ENCODE data around the gene BAIAP3.
A peak's percentile ranks its signal among the peaks of the same experiment; 100 is the strongest.

Gene BAIAP3

DNA sequence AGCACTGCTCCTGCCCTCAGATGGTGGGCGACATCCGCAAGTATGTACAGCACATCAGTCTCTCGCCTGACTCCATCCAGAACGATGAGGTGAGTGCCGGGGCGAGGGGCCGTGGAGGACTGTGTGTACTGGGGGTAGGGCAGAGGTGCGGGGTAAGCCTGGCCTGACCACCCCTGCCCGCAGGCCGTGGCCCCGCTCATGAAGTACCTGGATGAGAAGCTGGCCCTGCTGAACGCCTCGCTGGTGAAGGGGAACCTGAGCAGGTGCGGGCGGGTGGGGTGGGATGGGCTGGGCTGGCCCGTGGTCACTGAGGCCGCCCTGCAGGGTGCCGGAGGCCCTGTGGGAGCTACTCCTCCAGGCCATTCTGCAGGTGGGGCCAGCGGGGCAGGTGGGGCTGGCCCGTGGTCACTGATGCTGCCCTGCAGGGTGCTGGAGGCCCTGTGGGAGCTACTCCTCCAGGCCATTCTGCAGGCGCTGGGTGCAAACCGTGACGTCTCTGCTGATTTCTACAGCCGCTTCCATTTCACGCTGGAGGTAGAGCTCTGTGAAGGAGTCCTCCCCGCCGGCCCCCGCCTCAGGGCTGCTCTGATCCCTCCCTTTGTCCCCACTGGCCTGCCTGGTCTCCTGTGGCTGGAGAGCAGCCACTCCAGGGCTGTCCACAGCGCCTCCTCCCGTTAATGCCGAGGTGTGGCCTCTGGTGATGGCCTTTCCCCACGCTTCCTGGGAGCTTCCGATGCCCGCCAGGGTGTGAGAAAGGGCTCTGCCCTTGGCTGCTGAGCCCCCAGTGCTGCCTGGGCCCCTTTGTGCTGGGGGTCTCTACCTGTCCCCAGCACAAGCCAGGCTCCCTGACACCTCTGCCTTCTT lies 13.2 kb downstream of the BAIAP3 start:
- no peak for DNase-seq (ENCODE audit: low spot score)

DNA sequence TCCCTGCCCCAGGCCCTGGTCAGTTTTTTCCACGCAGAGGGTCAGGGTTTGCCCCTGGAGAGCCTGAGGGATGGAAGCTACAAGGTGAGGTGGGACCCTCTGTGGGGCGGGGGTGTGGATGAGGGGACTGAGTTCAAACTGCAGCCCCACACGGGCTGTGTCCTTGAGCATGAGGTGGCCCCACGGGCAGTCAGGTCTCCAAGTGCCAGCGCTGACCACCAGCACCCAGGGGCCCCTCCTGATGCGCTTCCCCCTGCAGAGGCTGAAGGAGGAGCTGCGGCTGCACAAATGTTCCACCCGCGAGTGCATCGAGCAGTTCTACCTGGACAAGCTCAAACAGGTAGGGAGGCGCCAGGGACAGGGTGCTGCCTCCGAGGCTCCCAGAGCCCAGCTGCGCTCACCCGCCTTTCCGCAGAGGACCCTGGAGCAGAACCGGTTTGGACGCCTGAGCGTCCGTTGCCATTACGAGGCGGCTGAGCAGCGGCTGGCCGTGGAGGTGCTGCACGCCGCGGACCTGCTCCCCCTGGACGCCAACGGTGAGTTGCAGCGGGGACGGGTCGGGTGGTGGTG lies 13.9 kb downstream of the BAIAP3 start:
- no peak for DNase-seq (ENCODE audit: low spot score)

DNA sequence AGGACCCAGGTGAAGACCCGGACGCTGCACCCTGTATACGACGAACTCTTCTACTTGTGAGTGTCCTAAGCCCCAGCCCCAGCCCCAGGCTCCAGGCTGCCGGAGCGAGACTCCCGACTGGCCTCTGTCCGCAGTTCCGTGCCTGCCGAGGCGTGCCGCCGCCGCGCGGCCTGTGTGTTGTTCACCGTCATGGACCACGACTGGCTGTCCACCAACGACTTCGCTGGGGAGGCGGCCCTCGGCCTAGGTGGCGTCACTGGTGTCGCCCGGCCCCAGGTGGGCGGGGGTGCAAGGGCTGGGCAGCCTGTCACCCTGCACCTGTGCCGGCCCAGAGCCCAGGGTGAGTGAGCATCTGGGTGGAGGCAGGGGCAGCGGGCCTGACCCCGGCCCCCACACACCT lies 14.5 kb downstream of the BAIAP3 start:
- DNase-seq (ENCODE audit: low spot score), result no peak

DNA sequence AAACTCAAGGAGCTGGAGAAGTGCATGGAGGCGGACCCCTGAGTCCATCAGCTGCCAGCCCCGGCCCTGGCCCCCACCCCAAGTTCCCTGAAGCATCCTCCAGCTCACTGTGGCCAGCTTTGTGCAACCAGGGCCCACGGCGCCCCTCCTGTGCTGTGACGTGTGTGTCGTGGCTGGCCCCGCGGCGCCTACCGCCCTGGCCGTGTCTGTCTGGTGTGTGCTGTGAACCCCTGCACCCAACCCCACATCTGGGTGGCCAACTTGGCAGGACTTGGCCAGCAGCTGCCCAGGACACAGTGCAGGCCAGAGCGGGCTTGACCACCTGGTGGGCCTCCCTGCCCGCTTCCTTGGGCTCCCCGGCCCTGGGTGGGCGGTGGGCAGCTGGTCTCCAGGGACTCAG lies 15.0 kb downstream of the BAIAP3 start:
- no peak for DNase-seq (ENCODE audit: low spot score)

DNA sequence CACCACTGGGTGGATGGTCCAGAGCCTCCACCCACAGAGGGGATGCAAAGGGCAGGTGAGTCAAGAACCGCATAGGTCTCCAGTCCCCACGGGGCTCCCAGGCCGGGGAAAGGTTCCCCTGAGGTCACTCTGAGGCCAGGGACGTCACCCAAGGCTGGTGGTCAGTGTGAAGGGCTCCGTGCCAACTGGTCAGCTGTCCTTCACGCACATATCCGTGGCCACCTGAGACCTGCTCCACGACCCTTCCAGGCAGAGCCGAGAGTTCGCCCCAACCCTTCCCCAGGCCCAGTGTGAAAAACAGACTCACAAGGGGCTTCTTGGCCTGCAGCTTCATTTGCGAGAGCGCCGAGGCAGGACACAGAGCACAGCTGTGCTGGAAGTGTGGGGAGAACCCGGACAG lies 15.5 kb downstream of the BAIAP3 start:
- DNase-seq (ENCODE audit: low spot score), result no peak

DNA sequence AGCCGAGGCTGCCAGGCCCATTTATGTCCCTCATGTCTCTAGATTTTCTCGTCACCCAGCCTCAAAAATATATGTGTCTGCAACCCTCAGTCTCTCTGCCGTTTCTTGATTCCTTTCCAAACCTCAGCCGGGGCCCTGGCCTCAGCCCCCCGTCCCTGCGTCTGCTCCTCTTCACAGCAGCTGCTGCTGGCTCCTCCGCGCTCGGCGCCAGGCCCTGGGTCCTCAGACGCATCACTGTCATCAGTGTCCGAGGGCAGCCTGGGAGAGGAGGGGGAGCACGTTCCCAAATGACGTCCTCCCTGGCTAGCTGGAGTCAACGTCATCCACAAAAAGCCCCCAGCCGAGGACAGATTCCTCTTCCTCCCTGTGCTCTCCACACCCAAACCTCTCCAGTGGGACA lies 15.9 kb downstream of the BAIAP3 start:
- no peak for DNase-seq (ENCODE audit: low spot score)

DNA sequence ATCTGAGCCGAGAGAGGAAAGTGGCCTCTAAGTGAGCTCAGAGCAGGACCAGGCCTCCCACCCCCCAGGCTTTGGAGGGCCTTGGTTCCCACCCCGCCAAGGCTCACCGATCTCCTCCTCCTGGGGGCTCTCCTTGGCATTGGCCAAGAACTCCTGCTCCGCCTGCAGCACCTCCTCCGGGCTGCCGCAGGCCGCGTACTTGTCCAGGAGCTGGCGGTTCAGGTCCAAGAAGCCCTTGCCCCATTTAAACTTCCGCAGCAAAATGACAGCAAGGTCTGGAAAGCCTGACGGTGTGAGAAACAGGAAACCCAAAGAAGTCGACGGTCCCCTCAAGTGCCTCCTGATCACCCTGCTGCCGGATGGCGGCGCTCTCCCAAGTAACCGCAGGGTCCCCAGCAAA lies 16.5 kb downstream of the BAIAP3 start:
- no peak for DNase-seq (ENCODE audit: low spot score)

DNA sequence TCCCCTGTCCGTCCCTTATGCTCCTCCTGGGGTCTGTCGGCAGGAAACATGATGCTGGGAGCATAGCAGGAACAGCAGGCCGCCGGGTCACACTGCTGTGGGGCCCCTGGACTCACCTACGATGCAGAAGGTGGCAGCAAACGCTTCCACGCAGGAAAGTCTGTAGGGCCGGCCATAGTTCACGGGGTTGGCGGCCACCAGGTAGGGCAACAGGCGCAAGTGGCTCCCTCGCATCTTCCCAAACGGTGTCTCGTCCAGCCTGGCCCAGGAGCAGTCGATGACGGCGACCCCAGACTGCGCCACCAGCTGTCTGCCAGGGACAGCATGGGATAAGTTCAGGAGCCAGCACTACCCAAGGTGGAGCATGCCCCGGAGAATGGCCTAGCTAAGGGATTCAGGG lies 17.2 kb downstream of the BAIAP3 start:
- no peak for DNase-seq (ENCODE audit: low spot score)

DNA sequence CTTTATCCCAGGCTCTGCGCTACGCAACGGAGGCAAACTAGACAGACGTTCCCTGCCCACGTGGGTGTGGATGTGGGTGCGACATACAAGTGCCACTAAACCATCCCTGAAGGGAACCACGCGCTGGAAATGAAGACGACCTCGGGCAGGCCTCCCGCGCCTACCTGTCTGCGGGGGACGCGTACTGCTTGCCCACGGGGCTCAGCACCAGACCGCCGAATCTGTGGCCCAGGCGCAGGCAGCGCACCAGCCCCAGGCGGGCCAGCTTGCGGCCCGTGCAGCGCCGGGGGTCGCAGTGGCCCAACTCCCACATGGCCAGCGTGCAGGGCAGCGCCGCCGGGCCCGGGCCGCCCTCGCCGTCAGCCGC lies 17.8 kb downstream of the BAIAP3 start:
- no peak for DNase-seq (ENCODE audit: low spot score)

DNA sequence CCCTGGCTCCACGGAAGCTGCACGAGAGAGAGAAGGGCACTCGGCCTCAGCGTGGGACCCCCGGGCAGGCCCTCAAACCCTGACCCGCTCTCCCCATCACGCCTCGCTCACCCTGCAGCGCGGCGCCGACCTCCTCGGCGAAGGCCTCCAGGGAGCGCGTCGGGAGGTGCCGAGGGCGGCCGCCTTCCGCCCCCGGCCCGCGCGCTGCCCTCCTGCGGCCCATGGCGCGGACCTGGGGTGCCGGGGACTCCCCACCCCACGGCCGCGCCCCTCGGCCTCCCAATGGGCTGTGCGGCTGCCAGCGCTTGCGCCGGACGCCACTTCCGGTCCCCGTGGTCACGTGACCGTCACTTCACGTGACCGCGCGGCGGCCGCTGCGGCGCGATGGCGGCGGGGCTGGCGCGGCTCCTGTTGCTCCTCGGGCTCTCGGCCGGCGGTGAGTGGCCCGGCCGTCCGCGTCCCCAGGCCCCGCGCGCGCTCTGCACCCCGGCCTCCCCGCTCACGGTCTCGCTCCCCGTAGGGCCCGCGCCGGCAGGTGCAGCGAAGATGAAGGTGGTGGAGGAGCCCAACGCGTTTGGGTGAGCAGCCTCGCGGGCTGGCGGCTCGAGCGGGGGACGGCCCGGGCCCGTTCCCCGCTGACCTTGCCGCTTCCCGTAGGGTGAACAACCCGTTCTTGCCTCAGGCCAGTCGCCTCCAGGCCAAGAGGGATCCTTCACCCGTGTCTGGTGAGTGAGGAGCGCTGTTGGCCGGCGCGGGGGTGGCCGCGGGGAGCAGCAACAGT lies 18.3 kb downstream of the BAIAP3 start, which contains the start of the genes GNPTG and TSR3:
TSS of gene GNPTG (plus strand) at position 350 of the 781 bp plus-strand sequence. CDS start at position 385, 35 bp downstream.
TSS of gene TSR3 (minus strand) at position 297 of the 781 bp plus-strand sequence. CDS start at position 223, 74 bp downstream.
- peak; percentile 94 for DNase-seq (ENCODE audit: low spot score)

DNA sequence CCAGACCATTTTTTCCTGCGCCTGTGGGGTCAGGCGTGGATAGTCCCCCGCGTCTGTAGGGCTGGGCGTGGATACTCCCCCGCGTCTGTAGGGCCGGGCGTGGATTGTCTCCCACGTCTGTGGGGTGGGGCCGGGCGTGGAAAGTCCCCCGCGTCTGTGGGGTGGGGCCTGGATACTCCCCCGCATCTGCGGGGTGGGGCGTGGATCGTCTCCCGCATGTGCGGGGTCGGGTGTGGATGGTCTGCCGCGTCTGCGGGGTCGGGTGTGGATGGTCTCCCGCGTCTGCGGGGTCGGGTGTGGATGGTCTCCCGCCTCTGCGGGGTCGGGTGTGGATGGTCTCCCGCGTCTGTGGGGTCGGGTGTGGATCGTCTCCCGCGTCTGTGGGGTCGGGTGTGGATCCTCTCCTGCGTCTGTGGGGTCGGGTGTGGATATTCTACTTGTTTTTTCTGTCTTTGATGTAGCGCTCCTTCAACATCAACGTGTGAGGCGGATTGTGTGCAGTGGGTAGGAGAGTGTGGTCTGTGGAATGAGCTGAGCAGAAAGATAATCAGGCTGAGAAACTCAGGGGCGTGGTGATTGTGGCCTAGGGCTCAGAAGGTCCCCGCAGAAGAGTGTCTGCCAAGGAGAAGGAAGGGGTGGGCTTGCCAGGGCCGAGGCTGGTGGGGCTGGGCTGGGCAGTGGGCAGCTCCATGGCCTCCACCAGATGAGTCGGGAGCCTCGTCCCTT lies 21.5 kb downstream of the BAIAP3 start:
- DNase-seq (ENCODE audit: low spot score), result peak; percentile 18

DNA sequence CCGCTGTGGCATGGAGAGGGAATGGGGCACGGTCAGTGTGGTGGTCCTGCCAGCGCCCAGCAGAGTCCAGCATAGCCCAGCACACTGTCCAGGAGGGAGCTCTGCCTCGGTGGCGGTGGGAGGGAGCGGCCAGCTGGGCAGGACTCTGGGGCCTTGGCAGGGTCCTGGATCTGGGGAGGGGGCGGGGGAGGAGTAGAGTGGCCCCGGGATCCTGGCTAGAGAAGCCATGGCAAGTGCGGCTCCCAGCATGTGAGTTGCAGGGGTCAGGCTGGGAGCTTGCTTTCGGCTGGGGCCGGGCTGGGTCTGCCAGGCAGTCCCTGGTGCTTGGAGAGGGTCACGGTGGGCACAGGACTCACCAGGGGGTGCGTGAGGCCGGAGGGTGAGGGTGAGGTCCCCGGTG lies 22.1 kb downstream of the BAIAP3 start:
- DNase-seq (ENCODE audit: low spot score), result no peak

DNA sequence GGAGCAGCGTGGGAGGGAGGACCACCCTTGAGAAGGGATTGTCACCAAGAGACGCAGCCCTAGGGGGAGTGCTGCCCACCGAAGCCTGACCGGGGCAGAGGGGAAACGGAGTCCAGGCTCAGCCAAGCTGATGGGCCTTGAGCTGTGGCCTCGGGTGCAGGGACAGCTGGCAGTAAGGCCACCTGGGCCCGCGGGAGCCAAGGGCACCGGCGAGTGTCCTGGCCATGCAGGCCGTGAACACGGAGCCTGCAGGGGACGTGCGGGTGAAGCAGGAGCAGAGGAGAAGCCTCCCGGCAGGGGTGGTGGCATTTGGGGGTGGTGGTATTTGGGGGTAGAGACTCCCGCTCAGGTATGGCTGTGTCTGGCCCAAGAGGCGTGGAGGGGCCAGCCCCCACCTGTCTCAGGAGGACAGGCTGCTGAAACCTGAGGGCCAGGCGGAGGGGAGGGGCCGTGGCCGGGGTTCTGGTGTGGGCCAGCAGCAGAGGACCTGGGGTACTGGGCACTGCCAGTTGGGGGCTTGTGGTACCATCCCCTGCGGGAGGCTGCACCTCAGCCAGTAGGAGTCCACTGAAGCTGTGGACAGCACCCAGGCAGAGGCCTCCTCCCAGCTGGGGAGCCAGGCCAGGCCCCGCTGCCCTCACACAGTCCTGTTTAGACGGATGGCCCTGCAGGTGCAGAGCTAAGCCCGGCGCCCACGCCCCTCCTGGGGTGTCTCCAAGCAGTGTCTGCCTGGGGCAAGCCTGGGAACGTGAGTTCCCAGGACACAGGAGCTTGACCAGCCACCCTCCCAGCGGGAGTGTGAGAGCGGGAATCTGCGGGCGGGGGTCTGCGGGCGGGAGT lies 22.8 kb downstream of the BAIAP3 start:
- DNase-seq (ENCODE audit: low spot score), result no peak

DNA sequence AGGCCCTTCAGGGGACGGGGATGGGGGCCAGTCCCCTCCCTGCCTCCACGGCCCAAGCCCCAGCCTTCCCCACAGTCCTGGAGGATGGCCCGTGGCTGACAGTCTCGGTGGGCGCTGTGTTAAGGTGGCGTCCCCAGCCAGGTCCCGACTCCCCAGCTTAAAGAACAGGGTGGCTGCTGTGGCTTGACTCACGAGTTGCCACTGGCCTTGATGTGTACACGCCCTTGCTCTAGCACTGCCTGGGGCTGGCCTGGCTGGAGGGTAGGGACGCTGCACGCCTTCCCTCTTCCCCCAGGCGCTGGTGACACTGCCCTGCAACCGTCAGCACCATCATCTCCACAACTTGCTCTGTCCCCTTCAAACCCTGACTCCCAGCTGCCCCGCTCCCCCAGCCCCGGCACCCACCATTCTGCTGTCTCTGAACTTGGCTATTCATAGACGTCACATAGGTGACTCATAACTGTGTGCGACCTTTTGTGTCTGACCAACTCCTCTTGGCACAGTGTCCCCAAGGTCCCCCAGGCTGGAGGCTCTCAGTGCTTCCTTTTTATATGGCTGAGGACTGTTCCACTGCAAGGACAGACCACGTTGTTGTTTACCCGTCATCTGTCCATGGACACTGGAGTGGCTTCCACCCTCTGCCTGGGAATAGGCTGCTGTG lies 24.6 kb downstream of the BAIAP3 start:
- DNase-seq (ENCODE audit: low spot score), result no peak

DNA sequence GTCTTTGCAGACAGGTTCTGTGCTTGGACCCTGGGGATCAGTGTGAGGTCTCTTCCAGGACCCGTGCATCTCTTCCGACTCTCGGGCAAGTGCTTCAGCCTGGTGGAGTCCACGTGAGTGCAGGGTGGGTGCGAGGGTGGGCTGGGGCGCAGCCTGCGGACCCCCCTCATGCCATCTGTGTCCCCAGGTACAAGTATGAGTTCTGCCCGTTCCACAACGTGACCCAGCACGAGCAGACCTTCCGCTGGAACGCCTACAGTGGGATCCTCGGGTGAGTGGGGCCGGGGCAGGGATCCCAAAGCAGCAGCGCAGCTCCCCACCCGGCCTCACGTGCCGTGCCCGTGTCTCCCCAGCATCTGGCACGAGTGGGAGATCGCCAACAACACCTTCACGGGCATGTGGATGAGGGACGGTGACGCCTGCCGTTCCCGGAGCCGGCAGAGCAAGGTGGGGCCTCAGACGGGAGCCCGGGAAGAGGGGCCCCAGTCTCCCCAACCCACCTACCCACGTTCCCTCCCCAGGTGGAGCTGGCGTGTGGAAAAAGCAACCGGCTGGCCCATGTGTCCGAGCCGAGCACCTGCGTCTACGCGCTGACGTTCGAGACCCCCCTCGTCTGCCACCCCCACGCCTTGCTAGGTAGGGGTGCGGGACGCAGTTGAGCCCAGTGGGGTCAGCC lies 28.4 kb downstream of the BAIAP3 start:
- no peak for DNase-seq (ENCODE audit: low spot score)

DNA sequence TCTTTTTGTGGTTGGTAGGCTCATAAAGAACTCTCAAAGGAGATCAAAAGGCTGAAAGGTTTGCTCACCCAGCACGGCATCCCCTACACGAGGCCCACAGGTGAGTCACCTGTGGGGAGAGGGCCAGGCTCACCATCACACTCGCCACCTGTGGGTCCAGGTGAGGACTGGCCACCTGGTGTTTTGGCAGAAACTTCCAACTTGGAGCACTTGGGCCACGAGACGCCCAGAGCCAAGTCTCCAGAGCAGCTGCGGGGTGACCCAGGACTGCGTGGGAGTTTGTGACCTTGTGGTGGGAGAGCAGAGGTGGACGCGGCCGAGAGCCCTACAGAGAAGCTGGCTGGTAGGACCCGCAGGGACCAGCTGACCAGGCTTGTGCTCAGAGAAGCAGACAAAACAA lies 29.4 kb downstream of the BAIAP3 start:
- DNase-seq (ENCODE audit: low spot score), result no peak

DNA sequence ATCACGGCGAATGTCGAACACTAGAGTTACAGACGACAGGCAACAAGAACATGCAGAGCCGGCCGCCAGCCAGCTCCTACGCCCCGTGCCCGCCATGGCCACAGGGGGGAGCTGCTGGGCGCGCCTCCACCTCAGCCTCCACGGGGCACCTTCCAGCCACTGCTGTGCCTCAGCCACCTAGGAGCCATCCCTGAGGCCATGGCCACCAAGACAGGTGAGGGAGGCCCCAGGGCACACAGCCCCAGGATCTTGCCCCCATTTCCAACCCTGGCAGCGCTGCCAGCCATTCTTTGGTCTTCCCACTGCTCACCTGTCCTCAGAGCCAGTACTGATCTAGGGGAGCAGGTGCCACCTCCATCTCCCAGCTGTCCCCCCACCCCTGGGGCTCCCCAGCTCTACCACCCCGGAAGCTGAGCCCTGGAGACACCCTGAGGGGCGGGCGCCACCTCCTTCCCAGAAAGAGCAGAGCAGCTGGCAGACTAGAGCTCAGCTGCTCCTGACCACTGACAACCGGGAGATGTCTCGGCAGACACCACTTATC lies 30.1 kb downstream of the BAIAP3 start:
- DNase-seq (ENCODE audit: low spot score), result peak; percentile 86

DNA sequence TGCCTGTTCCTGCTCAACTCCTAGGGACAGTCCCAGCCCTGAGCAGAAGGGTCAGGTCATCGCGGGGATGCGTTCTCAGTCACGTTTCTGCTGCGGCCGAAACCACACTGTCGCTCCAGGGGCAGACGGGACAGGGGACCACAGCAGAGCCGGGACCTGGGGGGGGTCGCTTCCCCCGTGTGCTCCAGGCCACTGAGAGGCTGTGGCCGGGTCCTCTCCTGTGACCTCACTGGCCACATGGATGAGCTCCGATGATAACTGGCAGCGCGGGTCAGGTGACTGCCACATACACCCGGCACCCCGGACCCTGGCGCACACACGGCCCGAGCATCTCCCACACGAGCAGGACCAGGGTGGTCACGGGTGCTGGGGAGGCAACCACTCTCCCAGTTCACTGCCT lies 31.1 kb downstream of the BAIAP3 start:
- DNase-seq (ENCODE audit: low spot score), result no peak

DNA sequence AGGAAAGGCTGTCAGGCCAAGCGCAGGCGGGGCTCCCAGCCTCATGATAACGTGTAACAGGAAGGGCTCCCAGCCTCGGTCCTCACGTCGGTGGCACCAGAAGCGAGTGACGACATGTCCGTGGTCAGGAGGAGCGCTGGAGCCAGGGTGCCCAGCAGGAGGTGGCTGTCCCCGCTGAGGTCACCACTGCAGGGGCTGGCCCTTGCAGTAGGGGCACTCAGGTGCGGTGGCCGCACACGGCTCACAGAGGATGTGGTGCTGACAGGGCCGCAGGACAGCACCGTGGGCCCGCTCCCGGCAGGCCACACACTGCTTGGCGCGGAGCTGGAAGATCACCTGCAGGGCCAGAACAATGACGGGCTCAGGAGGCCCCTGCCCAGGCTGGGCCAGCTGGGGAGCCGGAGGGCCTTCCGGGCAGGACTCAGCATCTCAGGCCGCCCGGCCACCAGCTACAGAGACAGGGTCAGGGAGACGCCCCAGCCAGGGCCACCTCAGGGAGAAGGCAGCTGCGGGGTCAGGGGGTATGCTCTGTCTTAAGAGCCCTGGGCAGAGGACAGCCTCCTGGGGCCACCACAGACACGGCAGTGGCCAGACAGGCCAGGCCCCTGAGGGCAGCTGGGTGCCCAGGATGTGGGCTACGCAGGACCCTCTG lies 32.7 kb downstream of the BAIAP3 start:
- DNase-seq (ENCODE audit: low spot score), result no peak
